Keratinocyte (primary cell): ENCODE measurements around the gene FUZ.

Experiments
- CTCF ChIP-seq, 3 experiments: IDR thresholded peaks in 1 of 3; conservative IDR thresholded peaks in 1 of 3; optimal IDR thresholded peaks in 1 of 3; 2 replicates in 2 of 3; 3 replicates in 1 of 3; pipeline versions ENCODE3 to v1.5.1; 2011; ENCODE audit warnings: low read length in 3 of 3, mild to moderate bottlenecking in 3 of 3, moderate library complexity in 2 of 3, control low read depth in 1 of 3, inconsistent platforms in 1 of 3; ENCODE audit not compliant: insufficient read depth in 2 of 3; ENCODE audit errors: extremely low read depth in 1 of 3
- EZH2 ChIP-seq: IDR thresholded peaks from one replicate; pipeline ENCODE4 v1.6.1; 2012; ENCODE audit warnings: inconsistent platforms, mild to moderate bottlenecking, low read length, moderate library complexity

DNA sequence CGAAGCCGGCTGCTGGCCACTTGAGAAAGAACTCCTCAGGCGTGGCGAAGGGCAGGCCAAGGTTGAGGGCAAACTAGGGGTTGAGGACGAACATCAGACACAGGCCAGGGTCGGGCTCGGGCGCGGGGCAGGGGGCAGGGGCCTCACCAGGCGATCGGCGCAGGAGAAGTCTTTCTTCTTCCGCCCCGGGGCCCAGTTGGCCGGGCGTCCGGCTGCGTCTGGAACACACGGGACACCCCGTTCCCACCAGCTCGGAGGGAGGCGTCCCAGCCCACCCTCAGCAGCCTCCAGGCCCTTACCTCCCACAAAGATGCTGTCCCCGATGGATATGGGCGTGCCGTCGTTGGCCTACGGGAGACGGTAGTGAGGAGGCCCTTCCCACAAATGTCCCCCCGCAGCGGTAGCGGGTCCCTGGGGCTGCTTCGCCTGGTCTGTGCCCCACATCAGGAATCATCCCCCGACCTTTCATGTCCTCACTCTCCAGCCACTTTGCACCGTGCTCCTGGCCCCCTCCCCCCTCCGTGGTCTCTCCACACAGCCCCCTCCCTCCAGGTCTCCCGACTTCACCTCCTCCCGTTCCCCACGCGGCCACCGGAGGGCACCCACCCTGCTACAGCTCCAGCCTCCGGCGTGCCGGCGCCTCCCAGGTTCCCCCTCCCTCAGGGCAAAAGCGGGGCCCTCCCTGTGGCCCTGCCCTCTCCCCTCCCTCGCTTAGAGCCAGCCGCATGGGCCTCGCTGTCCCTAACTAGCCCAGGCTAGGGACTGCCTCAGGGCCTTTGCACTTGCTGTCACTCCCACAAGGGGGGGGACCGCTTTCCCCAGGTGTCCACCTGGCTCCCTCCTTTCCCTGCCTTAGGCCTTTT lies 49.5 kb upstream of the FUZ start:
- peak in 2 of 3 experiments; percentile 11 to 41 for TF ChIP-seq CTCF (optimal IDR thresholded peaks at IDR 0.05 in 1 of 3, IDR thresholded peaks at IDR 0.05 in 1 of 3, conservative IDR thresholded peaks at IDR 0.05 in 1 of 3; ENCODE audit: extremely low read depth in 1 of 3, insufficient read depth in 2 of 3, low read length in 3 of 3)
- TF ChIP-seq EZH2 = no peak
